Measurements from ENCODE around the gene JMJD8. TPM values are rescaled to one million over a fixed set of nuclear protein-coding genes. Genes with fewer than 3 reads are reported as not detected.

JMJD8 gene
- total and polyA plus RNA-seq, 3 experiments from 2014 or later, result 53.0 to 56.6 (median 55.9) TPM

DNA sequence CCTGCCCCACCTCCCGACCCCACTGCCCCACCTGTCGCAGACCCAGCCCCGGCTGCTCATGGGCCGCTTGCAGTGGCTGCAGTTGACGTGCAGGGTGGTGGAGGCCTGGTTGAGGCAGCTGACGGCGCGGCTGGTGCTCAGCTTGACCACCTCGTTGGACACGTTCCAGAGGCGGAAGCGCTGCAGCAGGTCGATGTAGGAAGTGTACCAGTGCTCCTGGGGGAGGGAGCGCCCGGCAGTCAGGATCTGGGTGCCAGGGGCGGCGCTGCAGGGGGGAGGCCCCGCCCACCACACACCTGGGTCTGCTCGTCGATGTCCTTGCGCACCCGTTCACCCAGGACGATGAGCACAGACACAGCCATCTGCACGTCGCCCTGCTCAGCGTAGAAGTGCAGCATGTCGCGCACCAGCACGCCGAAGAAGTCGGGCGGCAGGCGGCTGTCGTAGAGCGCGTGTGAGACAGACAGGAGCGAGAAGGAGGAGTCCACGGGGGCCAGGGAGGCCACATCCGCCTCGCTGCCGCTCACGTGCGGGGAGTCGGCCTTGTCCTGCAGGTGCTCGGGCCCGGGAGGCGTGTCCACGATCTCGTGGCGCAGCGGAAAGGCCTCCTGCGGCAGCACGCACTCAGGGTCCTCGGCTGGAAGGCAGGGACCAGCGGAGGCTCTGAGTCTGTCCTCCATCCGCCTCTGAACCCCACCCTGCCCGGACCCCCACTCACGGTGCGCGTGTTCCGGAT lies 995 bp upstream of the JMJD8 start:
- CTCF ChIA-PET, result no interaction called here
- Mint-ChIP-seq H3K4me3 (no peak overlapping the region), H3K9me3 (no peaks in the 10 kb centered on the region), H3K27me3 (no peaks in the 10 kb centered on the region), H3K27ac (peak overlapping the region in 1 of 8 donors; percentile 46), H3K4me1 (peaks cover 9 to 61% (median 24%) of the 10 kb centered on the region in 3 donors), H3K36me3 (peaks cover 0 to 39% (median 3%) of the 10 kb centered on the region in 3 donors)
- Histone ChIP-seq H3K36me3 (ENCODE audit: insufficient read depth, low read length) (peaks cover 8% of the 10 kb centered on the region), H3K4me3 (ENCODE audit: low read length) (no peak overlapping the region), H3K27ac (ENCODE audit: low read depth, low read length) (no peak overlapping the region), H3K4me1 (ENCODE audit: insufficient read depth, low read length) (peaks cover 47% of the 10 kb centered on the region), H3K27me3 (ENCODE audit: insufficient read depth, low read length, poor library complexity, severe bottlenecking) (no peaks in the 10 kb centered on the region), H3K9me3 (ENCODE audit: low read length) (no peaks in the 10 kb centered on the region)
- no peak for DNase-seq
- POLR2A ChIA-PET, result interaction anchor here (0.8 to 1.4 kb wide), 3 partner anchors 10 to 40 kb away, joined by 3 to 8 read pairs (median 3); no protein-coding TSS in a partner anchor

- no peaks in the 10 kb centered on the region for H3K9me3 ChIP-seq (ENCODE audit: low read length)
- no peaks in the 10 kb centered on the region for H3K9me3 Mint-ChIP-seq
- no peak for DNase-seq
- peaks cover 0 to 38% (median 3%) of the 10 kb centered on the region in 3 donors for H3K36me3 Mint-ChIP-seq
- peak overlapping the region in 6 of 8 donors; percentile 29 to 90 (median 61) for H3K27ac Mint-ChIP-seq
- H3K4me3 ChIP-seq (ENCODE audit: low read length), result peak overlapping the region; percentile 41
- H3K27me3 ChIP-seq (ENCODE audit: insufficient read depth, low read length, poor library complexity, severe bottlenecking), result no peaks in the 10 kb centered on the region
- peaks cover 8% of the 10 kb centered on the region for H3K36me3 ChIP-seq (ENCODE audit: insufficient read depth, low read length)
- CTCF ChIA-PET, result interaction anchor here (1.0 to 2.3 kb wide), 2 partner anchors 12 to 24 kb away, joined by 3 to 7 read pairs; no protein-coding TSS in a partner anchor
- peaks cover 39% of the 10 kb centered on the region for H3K4me1 ChIP-seq (ENCODE audit: insufficient read depth, low read length)
- peak overlapping the region; percentile 61 for H3K27ac ChIP-seq (ENCODE audit: low read depth, low read length)
- no peaks in the 10 kb centered on the region for H3K27me3 Mint-ChIP-seq
- POLR2A ChIA-PET, result interaction anchor here (0.6 to 1.4 kb wide), 3 partner anchors 9 to 95 kb away, joined by 3 to 8 read pairs (median 4); no protein-coding TSS in a partner anchor
- H3K4me1 Mint-ChIP-seq, result peaks cover 13 to 52% (median 17%) of the 10 kb centered on the region in 3 donors
- peak overlapping the region; percentile 65 to 84 (median 81) for H3K4me3 Mint-ChIP-seq
Measured at GRCh38 chr16:683396-684070, 601 bp downstream of the JMJD8 start.

DNA sequence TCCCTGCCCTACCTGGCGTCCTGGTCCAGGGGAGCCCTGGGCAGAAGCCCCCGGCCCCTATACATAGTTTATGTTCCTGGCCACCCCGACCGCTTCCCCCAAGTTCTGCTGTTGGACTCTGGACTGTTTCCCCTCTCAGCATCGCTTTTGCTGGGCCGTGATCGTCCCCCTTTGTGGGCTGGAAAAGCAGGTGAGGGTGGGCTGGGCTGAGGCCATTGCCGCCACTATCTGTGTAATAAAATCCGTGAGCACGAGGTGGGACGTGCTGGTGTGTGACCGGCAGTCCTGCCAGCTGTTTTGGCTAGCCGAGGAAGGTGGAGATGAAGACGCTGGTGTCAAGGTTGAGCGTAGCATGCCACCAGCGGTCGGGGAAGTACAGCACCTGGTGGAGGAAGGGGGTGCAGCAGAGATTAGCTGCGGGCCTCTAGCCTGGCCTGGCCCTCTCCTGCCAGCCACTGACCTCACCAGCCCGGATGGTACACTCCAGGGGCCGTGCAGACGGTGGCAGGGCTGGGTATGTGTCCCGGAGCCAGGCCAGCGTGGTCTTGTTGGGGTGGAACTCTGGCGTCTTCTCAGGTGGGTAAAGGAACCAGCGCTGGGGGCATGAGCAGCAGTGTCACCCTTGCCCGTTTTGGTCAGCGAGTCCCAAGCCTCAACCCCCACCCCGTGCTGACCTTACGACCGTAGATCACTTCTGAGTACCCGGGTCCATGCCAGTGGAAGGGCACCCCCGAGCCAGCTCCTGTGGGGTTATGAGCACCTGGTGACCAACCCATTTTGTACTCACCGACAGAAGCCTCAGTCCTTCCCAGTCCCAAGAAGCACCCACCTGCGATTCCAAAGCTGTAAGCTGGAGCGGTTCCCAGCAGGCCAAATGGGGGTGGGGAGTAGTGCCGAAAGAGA lies 1.4 kb downstream of the JMJD8 start:
- CTCF ChIA-PET, result interaction anchor here (1.3 to 2.3 kb wide), 2 partner anchors 10 to 13 kb away, joined by 4 to 7 read pairs; no protein-coding TSS in a partner anchor
- Histone ChIP-seq H3K4me1 (ENCODE audit: insufficient read depth, low read length) (peaks cover 36% of the 10 kb centered on the region), H3K9me3 (ENCODE audit: low read length) (no peaks in the 10 kb centered on the region), H3K36me3 (ENCODE audit: insufficient read depth, low read length) (peaks cover 8% of the 10 kb centered on the region), H3K4me3 (ENCODE audit: low read length) (no peak overlapping the region), H3K27ac (ENCODE audit: low read depth, low read length) (peak overlapping the region; percentile 61), H3K27me3 (ENCODE audit: insufficient read depth, low read length, poor library complexity, severe bottlenecking) (no peaks in the 10 kb centered on the region)
- Mint-ChIP-seq H3K27ac (peak overlapping the region; percentile 2 to 91 (median 72)), H3K4me1 (peaks cover 13 to 52% (median 17%) of the 10 kb centered on the region in 3 donors), H3K4me3 (peak overlapping the region; percentile 66 to 84 (median 81)), H3K9me3 (no peaks in the 10 kb centered on the region), H3K27me3 (no peaks in the 10 kb centered on the region), H3K36me3 (peaks cover 0 to 38% (median 3%) of the 10 kb centered on the region in 3 donors)
- POLR2A ChIA-PET, result interaction anchor here (0.6 kb wide), 2 partner anchors 449 to 1087 kb away, joined by 3 to 6 read pairs; no protein-coding TSS in a partner anchor
- DNase-seq, result no peak

GRCh38 chr16:681746-682427 lies 2.2 kb downstream of the JMJD8 start:
- CTCF ChIA-PET, result interaction anchor here (1.3 to 2.3 kb wide), 5 partner anchors 8 to 14 kb away, joined by 3 to 8 read pairs (median 7); partner anchors contain the start of genes RHOT2 and WDR24
- H3K4me1 ChIP-seq (ENCODE audit: insufficient read depth, low read length), result peaks cover 36% of the 10 kb centered on the region

DNA sequence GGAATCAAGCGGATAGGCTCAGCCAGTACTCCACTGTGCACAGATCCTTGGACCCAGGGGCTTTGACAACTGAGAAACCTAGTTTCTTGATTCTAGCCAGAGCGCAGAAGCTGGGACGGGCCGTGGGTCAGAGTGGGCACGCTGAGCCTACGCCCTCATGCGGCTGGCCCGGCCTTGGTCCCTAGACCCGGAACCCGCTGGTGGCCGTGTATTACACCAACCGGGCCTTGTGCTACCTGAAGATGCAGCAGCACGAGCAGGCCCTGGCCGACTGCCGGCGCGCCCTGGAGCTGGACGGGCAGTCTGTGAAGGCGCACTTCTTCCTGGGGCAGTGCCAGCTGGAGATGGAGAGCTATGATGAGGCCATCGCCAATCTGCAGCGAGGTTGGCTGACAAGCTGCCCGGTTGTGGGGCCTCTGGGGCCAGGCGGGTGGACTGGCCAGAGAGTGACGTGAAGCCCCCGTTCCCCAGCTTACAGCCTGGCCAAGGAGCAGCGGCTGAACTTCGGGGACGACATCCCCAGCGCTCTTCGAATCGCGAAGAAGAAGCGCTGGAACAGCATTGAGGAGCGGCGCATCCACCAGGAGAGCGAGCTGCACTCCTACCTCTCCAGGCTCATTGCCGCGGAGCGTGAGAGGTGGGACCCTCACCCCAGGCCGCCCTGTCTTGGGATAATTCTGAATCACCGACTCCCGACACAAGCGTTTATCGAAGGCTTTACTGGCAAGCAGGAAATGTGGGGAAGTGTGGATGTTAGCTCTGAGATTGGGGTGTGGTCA lies 3.0 kb downstream of the JMJD8 start:
- Mint-ChIP-seq H3K27ac (peak overlapping the region in 5 of 8 donors; percentile 9 to 94 (median 77)), H3K4me1 (peaks cover 13 to 55% (median 20%) of the 10 kb centered on the region in 3 donors), H3K36me3 (peaks cover 0 to 32% (median 3%) of the 10 kb centered on the region in 3 donors), H3K9me3 (no peaks in the 10 kb centered on the region), H3K4me3 (peak overlapping the region; percentile 62 to 88 (median 78)), H3K27me3 (no peaks in the 10 kb centered on the region)
- Histone ChIP-seq H3K4me1 (ENCODE audit: insufficient read depth, low read length) (peaks cover 36% of the 10 kb centered on the region), H3K9me3 (ENCODE audit: low read length) (no peaks in the 10 kb centered on the region), H3K36me3 (ENCODE audit: insufficient read depth, low read length) (peaks cover 8% of the 10 kb centered on the region), H3K27me3 (ENCODE audit: insufficient read depth, low read length, poor library complexity, severe bottlenecking) (no peaks in the 10 kb centered on the region), H3K27ac (ENCODE audit: low read depth, low read length) (peak overlapping the region; percentile 72), H3K4me3 (ENCODE audit: low read length) (peak overlapping the region; percentile 67)
- no peak for DNase-seq
- ChIA-PET CTCF (interaction anchor here (0.8 to 2.3 kb wide), 7 partner anchors 9 to 32 kb away, joined by 3 to 8 read pairs (median 4); partner anchors contain the start of genes RHOT2, WDR24 and WDR90), POLR2A (interaction anchor here (0.9 to 1.9 kb wide), 6 partner anchors 9 to 107 kb away, joined by 3 to 15 read pairs (median 5); partner anchors contain the start of genes HAGHL, METTL26, RHOT2 and RPUSD1)

More at GRCh38 chr16:681746-682427, 2.2 kb downstream of the JMJD8 start:
- H3K36me3 Mint-ChIP-seq, result peaks cover 0 to 33% (median 3%) of the 10 kb centered on the region in 3 donors
- peaks cover 13 to 55% (median 18%) of the 10 kb centered on the region in 3 donors for H3K4me1 Mint-ChIP-seq
- peaks cover 8% of the 10 kb centered on the region for H3K36me3 ChIP-seq (ENCODE audit: insufficient read depth, low read length)
- peak overlapping the region; percentile 72 for H3K27ac ChIP-seq (ENCODE audit: low read depth, low read length)
- peak overlapping the region in 6 of 8 donors; percentile 12 to 94 (median 67) for H3K27ac Mint-ChIP-seq
- no peaks in the 10 kb centered on the region for H3K27me3 Mint-ChIP-seq
- H3K9me3 Mint-ChIP-seq, result no peaks in the 10 kb centered on the region
- no peaks in the 10 kb centered on the region for H3K27me3 ChIP-seq (ENCODE audit: insufficient read depth, low read length, poor library complexity, severe bottlenecking)
- no peaks in the 10 kb centered on the region for H3K9me3 ChIP-seq (ENCODE audit: low read length)
- no peak for DNase-seq
- POLR2A ChIA-PET, result interaction anchor here (0.6 to 1.8 kb wide), 4 partner anchors 8 to 1088 kb away, joined by 3 to 15 read pairs (median 6); partner anchors contain the start of gene WDR24
- H3K4me3 Mint-ChIP-seq, result peak overlapping the region; percentile 66 to 84 (median 81)
- no peak overlapping the region for H3K4me3 ChIP-seq (ENCODE audit: low read length)

DNA sequence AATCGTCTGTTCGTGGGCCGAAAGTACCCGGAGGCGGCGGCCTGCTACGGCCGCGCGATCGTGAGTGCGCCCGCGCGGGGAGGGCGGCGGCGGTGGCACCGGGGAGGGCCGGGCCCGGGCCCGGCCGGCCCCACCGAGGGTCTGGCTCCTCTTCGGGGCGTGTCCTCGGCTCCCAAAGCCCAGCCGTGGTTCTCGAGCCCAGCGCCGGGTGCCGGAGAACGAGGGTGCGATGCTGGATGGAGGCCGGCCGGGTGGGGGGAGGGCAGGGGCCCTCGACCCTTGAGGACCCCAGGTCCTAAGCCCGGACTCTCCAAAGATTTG lies 3.5 kb downstream of the JMJD8 start:
- no peak for DNase-seq
- POLR2A ChIA-PET, result interaction anchor here (0.9 to 1.9 kb wide), 7 partner anchors 10 to 107 kb away, joined by 3 to 15 read pairs (median 5); partner anchors contain the start of genes HAGHL, METTL26, RHOT2 and RPUSD1
- Mint-ChIP-seq H3K27ac (peak overlapping the region in 4 of 8 donors; percentile 9 to 94 (median 78)), H3K27me3 (no peaks in the 10 kb centered on the region), H3K9me3 (no peaks in the 10 kb centered on the region), H3K4me1 (peaks cover 13 to 49% (median 20%) of the 10 kb centered on the region in 3 donors), H3K36me3 (peaks cover 0 to 31% (median 3%) of the 10 kb centered on the region in 3 donors), H3K4me3 (peak overlapping the region; percentile 62 to 88 (median 80))
- no peaks in the 10 kb centered on the region for H3K27me3 ChIP-seq (ENCODE audit: insufficient read depth, low read length, poor library complexity, severe bottlenecking)
- H3K4me3 ChIP-seq (ENCODE audit: low read length), result peak overlapping the region; percentile 67
- no peaks in the 10 kb centered on the region for H3K9me3 ChIP-seq (ENCODE audit: low read length)
- peaks cover 8% of the 10 kb centered on the region for H3K36me3 ChIP-seq (ENCODE audit: insufficient read depth, low read length)
- H3K4me1 ChIP-seq (ENCODE audit: insufficient read depth, low read length), result peaks cover 35% of the 10 kb centered on the region
- H3K27ac ChIP-seq (ENCODE audit: low read depth, low read length), result peak overlapping the region; percentile 72
- CTCF ChIA-PET, result interaction anchor here (0.8 to 1.8 kb wide), 5 partner anchors 9 to 31 kb away, joined by 3 to 8 read pairs (median 3); partner anchors contain the start of genes RHOT2, WDR24 and WDR90

All from CD8-positive, alpha-beta memory T cell (primary cell).